ENCODE data around the gene CABLES2.

DNA sequence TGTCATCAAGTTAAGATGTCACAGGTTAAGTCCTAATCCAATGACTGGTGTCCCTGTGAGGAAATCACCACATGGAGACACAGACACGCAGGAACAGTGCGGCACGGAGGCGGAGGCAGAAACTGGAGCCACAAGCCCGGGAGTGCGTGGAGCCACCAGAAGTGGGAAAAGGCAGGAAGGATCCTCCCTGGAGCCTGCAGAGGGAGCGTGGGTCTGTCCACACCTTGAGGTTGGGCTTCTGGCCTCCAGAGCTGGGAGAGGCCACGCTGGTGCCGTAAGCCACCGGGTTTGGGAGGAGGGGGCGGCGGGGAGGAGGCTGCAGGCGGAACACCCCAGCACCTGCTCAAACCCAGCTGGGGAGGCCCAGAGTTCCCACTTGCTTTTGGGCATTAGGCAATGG is 3.8 kb downstream of the CABLES2 start:
- TF ChIP-seq, protein P1, sequence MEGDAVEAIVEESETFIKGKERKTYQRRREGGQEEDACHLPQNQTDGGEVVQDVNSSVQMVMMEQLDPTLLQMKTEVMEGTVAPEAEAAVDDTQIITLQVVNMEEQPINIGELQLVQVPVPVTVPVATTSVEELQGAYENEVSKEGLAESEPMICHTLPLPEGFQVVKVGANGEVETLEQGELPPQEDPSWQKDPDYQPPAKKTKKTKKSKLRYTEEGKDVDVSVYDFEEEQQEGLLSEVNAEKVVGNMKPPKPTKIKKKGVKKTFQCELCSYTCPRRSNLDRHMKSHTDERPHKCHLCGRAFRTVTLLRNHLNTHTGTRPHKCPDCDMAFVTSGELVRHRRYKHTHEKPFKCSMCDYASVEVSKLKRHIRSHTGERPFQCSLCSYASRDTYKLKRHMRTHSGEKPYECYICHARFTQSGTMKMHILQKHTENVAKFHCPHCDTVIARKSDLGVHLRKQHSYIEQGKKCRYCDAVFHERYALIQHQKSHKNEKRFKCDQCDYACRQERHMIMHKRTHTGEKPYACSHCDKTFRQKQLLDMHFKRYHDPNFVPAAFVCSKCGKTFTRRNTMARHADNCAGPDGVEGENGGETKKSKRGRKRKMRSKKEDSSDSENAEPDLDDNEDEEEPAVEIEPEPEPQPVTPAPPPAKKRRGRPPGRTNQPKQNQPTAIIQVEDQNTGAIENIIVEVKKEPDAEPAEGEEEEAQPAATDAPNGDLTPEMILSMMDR (IDR thresholded peaks at IDR 0.05): no peak
- TF ChIP-seq NPAS2 (CRISPR knock-in tag; IDR thresholded peaks at IDR 0.05; ENCODE audit: borderline replicate concordance): no peak
- TF ChIP-seq REST (IDR thresholded peaks at IDR 0.05): no peak
- no peak for TF ChIP-seq POLR2A (IDR thresholded peaks at IDR 0.05; ENCODE audit: low read length)
- no peak for TF ChIP-seq ATOH8 (CRISPR knock-in tag; IDR thresholded peaks at IDR 0.05; ENCODE audit: low read depth)
- TF ChIP-seq CHD2 (IDR thresholded peaks at IDR 0.05; ENCODE audit: low read length, partially characterized antibody): no peak
- no peak for TF ChIP-seq PHF8 (IDR thresholded peaks at IDR 0.05; ENCODE audit: borderline replicate concordance, low read depth)
- TF ChIP-seq EP300 (IDR thresholded peaks at IDR 0.05): no peak
- TF ChIP-seq RAD21 (conservative IDR thresholded peaks at IDR 0.05 in 1 of 2, IDR thresholded peaks at IDR 0.05 in 1 of 2): no peak
- TF ChIP-seq HES2 (IDR thresholded peaks at IDR 0.05): no peak
